Measurements from ENCODE around the gene DRD5.

The DRD5 gene

GRCh38 chr4:9820343-9820742, 38.9 kb downstream of the DRD5 start:
- DNase-seq, result no peak

GRCh38 chr4:9825049-9825448, 43.6 kb downstream of the DRD5 start:
- DNase-seq, result peak; percentile 50

DNA sequence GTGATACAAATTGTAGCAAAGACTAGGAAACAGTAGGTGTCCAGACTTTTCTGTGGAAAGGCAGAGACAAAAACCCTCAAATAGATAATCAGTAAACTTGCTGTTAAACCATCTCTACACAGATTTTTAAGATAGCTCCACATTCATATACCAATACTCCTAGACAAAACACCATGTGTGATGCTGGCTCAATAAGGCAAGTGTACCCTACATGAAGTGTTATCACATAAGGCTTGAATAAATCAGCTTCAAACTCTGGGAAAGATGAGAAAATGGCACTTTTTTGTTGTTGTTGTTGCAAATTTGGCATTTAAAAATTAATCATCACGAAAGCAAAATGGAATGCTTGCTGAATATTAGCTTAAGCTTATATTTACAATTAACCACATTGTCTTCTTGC, 45.1 kb downstream of the DRD5 start:
- DNase-seq, result no peak

GRCh38 chr4:9832640-9833039, 51.2 kb downstream of the DRD5 start:
- no peak for DNase-seq

DNA sequence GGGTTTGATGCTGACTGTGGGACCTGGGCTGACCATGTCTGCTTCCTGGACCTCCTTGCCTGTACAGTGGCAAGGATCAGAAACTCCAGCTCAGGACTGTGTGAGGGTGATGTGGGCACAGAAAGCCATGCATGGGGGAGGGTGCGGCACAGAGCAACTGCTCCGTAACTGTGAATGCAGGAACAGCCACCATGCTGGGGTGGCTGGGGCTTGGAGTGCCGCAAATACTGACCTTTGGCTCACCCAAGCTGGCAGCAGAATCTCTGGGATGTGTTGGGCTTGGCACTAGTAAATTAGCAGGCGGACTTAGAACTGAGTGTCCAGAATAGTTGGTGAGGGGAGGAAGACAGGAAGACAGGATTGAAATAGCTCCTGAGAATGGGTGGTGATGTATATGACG, 52.0 kb downstream of the DRD5 start:
- DNase-seq, result no peak

Data from hematopoietic multipotent progenitor cell treated with erythropoietin and hydrocortisone succinate and interleukin-3 and kit ligand, for 4 days (in vitro differentiated cells).